ENCODE data around the gene PROX2. TPM values are rescaled to one million over a fixed set of nuclear protein-coding genes. Genes with fewer than 3 reads are reported as not detected.

The PROX2 gene
- total RNA-seq, 1 donor from 2014 or later, result not detected

GRCh38 chr14:74829251-74829650 lies 46.7 kb downstream of the PROX2 start:
- no peaks in the 10 kb centered on the region for H3K27me3 ChIP-seq (ENCODE audit: control insufficient read depth, insufficient read depth, low read length)

GRCh38 chr14:74826574-74826973 lies 49.4 kb downstream of the PROX2 start:
- no peak for TF ChIP-seq CTCF (IDR thresholded peaks at IDR 0.05; ENCODE audit: insufficient read depth, low read length, severe bottlenecking)
- DNase-seq (ENCODE audit: low read depth) (peak; percentile 37), FAIRE-seq (no peak)
- H3K27me3 ChIP-seq (ENCODE audit: control insufficient read depth, insufficient read depth, low read length), result no peaks in the 10 kb centered on the region
- H3K4me3 ChIP-seq (ENCODE audit: low read depth, low read length), result no peak overlapping the region
- H3K36me3 ChIP-seq (ENCODE audit: control insufficient read depth, insufficient read depth, low read length), result peaks cover 10% of the 10 kb centered on the region

More at GRCh38 chr14:74829251-74829650, 46.7 kb downstream of the PROX2 start:
- DNase-seq (ENCODE audit: low read depth) (no peak), FAIRE-seq (no peak)
- no peak overlapping the region for H3K4me3 ChIP-seq (ENCODE audit: low read depth, low read length)
- no peak for TF ChIP-seq CTCF (IDR thresholded peaks at IDR 0.05; ENCODE audit: insufficient read depth, low read length, severe bottlenecking)
- peaks cover 10% of the 10 kb centered on the region for H3K36me3 ChIP-seq (ENCODE audit: control insufficient read depth, insufficient read depth, low read length)

Other genes with a start within 250 kb of the PROX2 start
- 16.6 and 19.6 TPM in 2 replicates for gene AREL1, start 163.1 kb downstream of the PROX2 start, total RNA-seq
- gene FCF1, start 163.0 kb downstream of the PROX2 start, total RNA-seq, result 34.2 and 39.0 TPM in 2 replicates
- gene YLPM1, start 112.8 kb downstream of the PROX2 start, total RNA-seq, result 17.4 and 19.6 TPM in 2 replicates
- gene DLST, start 5.8 kb upstream of the PROX2 start, total RNA-seq, result 48.2 and 58.5 TPM in 2 replicates
- 1.5 and 6.1 TPM in 2 replicates for gene RPS6KL1, start 47.1 kb upstream of the PROX2 start, total RNA-seq
- gene PGF, start 79.5 kb upstream of the PROX2 start, total RNA-seq, result 52.1 and 56.6 TPM in 2 replicates
- 60.6 and 83.7 TPM in 2 replicates for gene EIF2B2, start 126.8 kb upstream of the PROX2 start, total RNA-seq
- 18.3 and 24.0 TPM in 2 replicates for gene MLH3, start 175.3 kb upstream of the PROX2 start, total RNA-seq
- gene ACYP1, start 187.9 kb upstream of the PROX2 start, total RNA-seq, result 4.5 and 9.9 TPM in 2 replicates
- gene ZC2HC1C, start 193.5 kb upstream of the PROX2 start, total RNA-seq, result 0.53 and 0.90 TPM in 2 replicates

Data from bronchial epithelial cell (primary cell).